ENCODE measurements around the gene PER2. TPM values are rescaled to one million over a fixed set of nuclear protein-coding genes. Genes with fewer than 3 reads are reported as not detected.

The PER2 gene
- total and polyA plus RNA-seq, 9 of the 15 experiments (the other 6 are each of a cell fraction or from before 2014, with no cell fraction given): 1.1 to 10.3 (median 2.9) TPM

DNA sequence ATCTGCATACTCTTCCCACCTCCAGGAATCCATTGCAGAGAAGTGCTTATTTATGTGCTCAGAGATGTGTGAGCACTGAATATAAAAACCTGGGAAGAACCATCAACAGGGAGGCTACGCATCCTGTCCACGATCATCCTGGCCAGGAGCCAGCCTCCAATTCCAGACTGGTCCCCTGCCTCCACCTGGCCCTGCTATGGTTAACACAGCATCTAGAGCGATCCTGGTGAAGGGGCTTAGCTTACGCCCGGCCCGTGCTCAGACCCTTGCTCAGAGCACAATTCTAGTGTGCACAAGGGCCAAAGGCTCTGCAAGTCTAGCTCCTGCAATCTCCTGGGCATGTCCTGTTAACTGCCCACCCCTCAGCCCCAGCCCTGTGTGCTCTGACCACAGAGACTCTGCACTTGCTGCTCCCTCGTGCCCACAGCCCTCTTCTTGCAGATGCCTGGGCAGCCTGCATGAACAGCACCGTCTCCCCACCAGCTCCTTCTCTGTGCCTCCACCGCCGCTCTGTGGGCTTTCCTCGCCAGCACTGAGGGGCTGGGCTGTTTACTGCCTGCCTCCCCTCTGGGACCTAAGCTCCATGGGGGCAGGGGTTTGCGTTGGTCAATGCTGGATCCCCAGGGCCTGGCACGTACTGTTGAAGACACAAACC is 6.5 kb downstream of the PER2 start (continued):
- TF ChIP-seq, protein P1, sequence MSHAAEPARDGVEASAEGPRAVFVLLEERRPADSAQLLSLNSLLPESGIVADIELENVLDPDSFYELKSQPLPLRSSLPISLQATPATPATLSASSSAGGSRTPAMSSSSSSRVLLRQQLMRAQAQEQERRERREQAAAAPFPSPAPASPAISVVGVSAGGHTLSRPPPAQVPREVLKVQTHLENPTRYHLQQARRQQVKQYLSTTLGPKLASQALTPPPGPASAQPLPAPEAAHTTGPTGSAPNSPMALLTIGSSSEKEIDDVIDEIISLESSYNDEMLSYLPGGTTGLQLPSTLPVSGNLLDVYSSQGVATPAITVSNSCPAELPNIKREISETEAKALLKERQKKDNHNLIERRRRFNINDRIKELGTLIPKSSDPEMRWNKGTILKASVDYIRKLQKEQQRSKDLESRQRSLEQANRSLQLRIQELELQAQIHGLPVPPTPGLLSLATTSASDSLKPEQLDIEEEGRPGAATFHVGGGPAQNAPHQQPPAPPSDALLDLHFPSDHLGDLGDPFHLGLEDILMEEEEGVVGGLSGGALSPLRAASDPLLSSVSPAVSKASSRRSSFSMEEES (CRISPR knock-in tag; IDR thresholded peaks at IDR 0.05): no peak
- no peak for TF ChIP-seq ZNF445 (CRISPR knock-in tag; IDR thresholded peaks at IDR 0.05; ENCODE audit: low read depth)
- TF ChIP-seq, protein P2, sequence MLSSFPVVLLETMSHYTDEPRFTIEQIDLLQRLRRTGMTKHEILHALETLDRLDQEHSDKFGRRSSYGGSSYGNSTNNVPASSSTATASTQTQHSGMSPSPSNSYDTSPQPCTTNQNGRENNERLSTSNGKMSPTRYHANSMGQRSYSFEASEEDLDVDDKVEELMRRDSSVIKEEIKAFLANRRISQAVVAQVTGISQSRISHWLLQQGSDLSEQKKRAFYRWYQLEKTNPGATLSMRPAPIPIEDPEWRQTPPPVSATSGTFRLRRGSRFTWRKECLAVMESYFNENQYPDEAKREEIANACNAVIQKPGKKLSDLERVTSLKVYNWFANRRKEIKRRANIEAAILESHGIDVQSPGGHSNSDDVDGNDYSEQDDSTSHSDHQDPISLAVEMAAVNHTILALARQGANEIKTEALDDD (IDR thresholded peaks at IDR 0.05): no peak
- TF ChIP-seq CXXC5 (CRISPR knock-in tag; IDR thresholded peaks at IDR 0.05): no peak
- TF ChIP-seq, protein P3, sequence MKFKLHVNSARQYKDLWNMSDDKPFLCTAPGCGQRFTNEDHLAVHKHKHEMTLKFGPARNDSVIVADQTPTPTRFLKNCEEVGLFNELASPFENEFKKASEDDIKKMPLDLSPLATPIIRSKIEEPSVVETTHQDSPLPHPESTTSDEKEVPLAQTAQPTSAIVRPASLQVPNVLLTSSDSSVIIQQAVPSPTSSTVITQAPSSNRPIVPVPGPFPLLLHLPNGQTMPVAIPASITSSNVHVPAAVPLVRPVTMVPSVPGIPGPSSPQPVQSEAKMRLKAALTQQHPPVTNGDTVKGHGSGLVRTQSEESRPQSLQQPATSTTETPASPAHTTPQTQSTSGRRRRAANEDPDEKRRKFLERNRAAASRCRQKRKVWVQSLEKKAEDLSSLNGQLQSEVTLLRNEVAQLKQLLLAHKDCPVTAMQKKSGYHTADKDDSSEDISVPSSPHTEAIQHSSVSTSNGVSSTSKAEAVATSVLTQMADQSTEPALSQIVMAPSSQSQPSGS (CRISPR knock-in tag; IDR thresholded peaks at IDR 0.05): no peak

Measured in K562 (cell line).